HEK293T (cell line): ENCODE measurements around the gene HELB.

Source experiments
- ARNT ChIP-seq: fragments of 450-650 bp; IDR thresholded peaks from 2 replicates; pipeline ENCODE4 v1.6.1; 2017; ENCODE audit warnings: mild to moderate bottlenecking
- BHLHE40 ChIP-seq: fragments of 450-650 bp; IDR thresholded peaks from 2 replicates; pipeline ENCODE4 v1.6.1; 2016; ENCODE audit warnings: mild to moderate bottlenecking, moderate library complexity, borderline replicate concordance
- CTBP1 ChIP-seq: fragments of 450-650 bp; IDR thresholded peaks from 2 replicates; pipeline ENCODE4 v1.6.1; 2016; ENCODE audit warnings: borderline replicate concordance
- ELF4 ChIP-seq: fragments of 450-650 bp; IDR thresholded peaks from 2 replicates; pipeline ENCODE4 v1.6.1; 2017; ENCODE audit warnings: antibody characterized with exemption
- FOXA1 ChIP-seq: fragments of 450-650 bp; IDR thresholded peaks from 2 replicates; pipeline ENCODE4 v1.6.1; 2016; ENCODE audit warnings: mild to moderate bottlenecking
- FOXK2 ChIP-seq: fragments of 450-650 bp; IDR thresholded peaks from 2 replicates; pipeline ENCODE4 v1.6.1; 2016; ENCODE audit warnings: mild to moderate bottlenecking
- FOXM1 ChIP-seq: fragments of 450-650 bp; IDR thresholded peaks from 2 replicates; pipeline ENCODE4 v1.6.1; 2017; ENCODE audit warnings: mild to moderate bottlenecking, borderline replicate concordance
- HDGF ChIP-seq: fragments of 450-650 bp; IDR thresholded peaks from 2 replicates; pipeline ENCODE4 v1.6.1; 2017; ENCODE audit warnings: antibody characterized with exemption, borderline replicate concordance
- NFRKB ChIP-seq: fragments of 450-650 bp; IDR thresholded peaks from 2 replicates; pipeline ENCODE4 v1.6.1; 2016; ENCODE audit warnings: mild to moderate bottlenecking, moderate library complexity
- PKNOX1 ChIP-seq: fragments of 450-650 bp; IDR thresholded peaks from 2 replicates; pipeline ENCODE4 v1.6.1; 2016
- SP1 ChIP-seq: fragments of 450-650 bp; IDR thresholded peaks from 2 replicates; pipeline ENCODE4 v1.6.1; 2017
- TARDBP ChIP-seq: fragments of 450-650 bp; IDR thresholded peaks from 2 replicates; pipeline ENCODE4 v1.6.1; 2016
- ZNF384 ChIP-seq: fragments of 450-650 bp; IDR thresholded peaks from 2 replicates; pipeline ENCODE4 v1.6.1; 2016

- TF ChIP-seq ZNF384: no peak
- no peak for TF ChIP-seq NFRKB
- no peak for TF ChIP-seq ARNT
- TF ChIP-seq BHLHE40: no peak
- TF ChIP-seq FOXM1: no peak
- no peak for TF ChIP-seq PKNOX1
- no peak for TF ChIP-seq ELF4
- no peak for TF ChIP-seq FOXA1
- no peak for TF ChIP-seq TARDBP
- TF ChIP-seq SP1: no peak
- no peak for TF ChIP-seq CTBP1
- no peak for TF ChIP-seq FOXK2
- no peak for TF ChIP-seq HDGF
Measured at GRCh38 chr12:66321435-66321834, 19.1 kb downstream of the HELB start.
